Gastroesophageal sphincter (tissue), 3 donors: Measurements from ENCODE around the gene UNK.

ENCODE experiments used
- CTCF ChIP-seq, 4 experiments: fragments of 200-600 bp in 2 of 4; fragments of 450-650 bp in 2 of 4; sonication (generic) in 1 of 4; IDR thresholded peaks; one replicate each; pipeline ENCODE4 v1.5.1; 2017 to 2019; ENCODE audit warnings: antibody characterized with exemption in 4 of 4, mild to moderate bottlenecking in 2 of 4, moderate library complexity in 2 of 4
- EP300 ChIP-seq: sonication (generic); formaldehyde crosslinking; IDR thresholded peaks from one replicate; pipeline ENCODE4 v1.6.1; 2017; ENCODE audit warnings: antibody characterized with exemption, mild to moderate bottlenecking
- POLR2A ChIP-seq, 2 donors: fragments of 450-650 bp; IDR thresholded peaks; one replicate each; pipeline ENCODE4 v1.6.1; 2017; ENCODE audit warnings: antibody characterized with exemption in 2 of 2, mild to moderate bottlenecking in 2 of 2, moderate library complexity in 1 of 2

GRCh38 chr17:75821552-75821951 lies 36.9 kb downstream of the UNK start:
- TF ChIP-seq CTCF (IDR thresholded peaks at IDR 0.05) (no peak), EP300 (no peak), POLR2A (IDR thresholded peaks at IDR 0.05) (no peak)
